SK-MEL-5 (cell line): ENCODE results near the gene PPP1R18. TPM values are rescaled to one million over a fixed set of nuclear protein-coding genes. Genes with fewer than 3 reads are reported as not detected.

ENCODE experiments used
- DNase-seq: peaks from one replicate; pipeline ENCODE4 v3.0.0-alpha.2; 2016; ENCODE audit warnings: low read depth, low spot score
- in situ Hi-C: cut with HindIII; loops from 2 replicates; pipeline ENCODE4 v1.10.0; 2016; ENCODE audit warnings: low sequenced_read_pairs, high pct_unique_total_duplicates, low pct_unique_long_range_greater_than_20kb
- total RNA-seq: library from RNA; depleted of rRNA; stranded (reverse); fragments of >200 nt; shearing (Covaris generic); gene quantifications from 2 replicates; pipeline ENCODE4 v1.2.3, GENCODE V29; 2014

Gene PPP1R18
- total RNA-seq, 1 experiment from 2014 or later: 18.5 TPM

- DNase-seq: peak; percentile 39
- in situ Hi-C loops: no loop called here
Measured at GRCh38 chr6:30700340-30700739, 13.9 kb upstream of the PPP1R18 start.

- in situ Hi-C loops: no loop called here
- no peak for DNase-seq
Measured at GRCh38 chr6:30696432-30696831, 10.0 kb upstream of the PPP1R18 start.

- DNase-seq: no peak
- in situ Hi-C loops: no loop called here
Measured at GRCh38 chr6:30691208-30691847, 4.9 kb upstream of the PPP1R18 start.

- in situ Hi-C loops: no loop called here
- DNase-seq: peak; percentile 82
Measured at GRCh38 chr6:30690403-30691207, 4.2 kb upstream of the PPP1R18 start, which contains the start of gene NRM. TSS of gene NRM (minus strand) at chr6:30690984. CDS start at chr6:30690974, 10 bp downstream.

GRCh38 chr6:30689985-30690384 lies 3.5 kb upstream of the PPP1R18 start:
- in situ Hi-C loops: no loop called here
- no peak for DNase-seq

GRCh38 chr6:30689022-30689865 lies 2.8 kb upstream of the PPP1R18 start:
- in situ Hi-C loops: no loop called here
- DNase-seq: no peak

GRCh38 chr6:30688569-30688968 lies 2.1 kb upstream of the PPP1R18 start:
- DNase-seq: no peak
- in situ Hi-C loops: no loop called here

- in situ Hi-C loops: no loop called here
- no peak for DNase-seq
Measured at GRCh38 chr6:30687659-30688431, 1.4 kb upstream of the PPP1R18 start.

- DNase-seq: peak; percentile 65
- in situ Hi-C loops: no loop called here
Measured at GRCh38 chr6:30686908-30687658, 638 bp upstream of the PPP1R18 start.

GRCh38 chr6:30685157-30686008 lies 1.1 kb downstream of the PPP1R18 start:
- in situ Hi-C loops: no loop called here
- no peak for DNase-seq

GRCh38 chr6:30684386-30685156 lies 1.9 kb downstream of the PPP1R18 start:
- in situ Hi-C loops: no loop called here
- no peak for DNase-seq

- in situ Hi-C loops: no loop called here
- DNase-seq: no peak
Measured at GRCh38 chr6:30683980-30684338, 2.5 kb downstream of the PPP1R18 start.

GRCh38 chr6:30683183-30683979 lies 3.1 kb downstream of the PPP1R18 start:
- in situ Hi-C loops: no loop called here
- no peak for DNase-seq

- peak; percentile 38 for DNase-seq
- in situ Hi-C loops: no loop called here
Measured at GRCh38 chr6:30682143-30683117, 4.0 kb downstream of the PPP1R18 start.
